Measurements from ENCODE around the gene NUP210L. TPM values are rescaled to one million over a fixed set of nuclear protein-coding genes. Genes with fewer than 3 reads are reported as not detected.

Gene NUP210L
- total RNA-seq, 1 donor from 2014 or later: 2.1 TPM

- Histone ChIP-seq H3K9me3 (no peaks in the 10 kb centered on the region), H3K27me3 (no peaks in the 10 kb centered on the region), H3K27ac (peak overlapping the region; percentile 51), H3K36me3 (peaks cover 54% of the 10 kb centered on the region), H3K4me3 (no peak overlapping the region), H3K4me1 (peaks cover 63% of the 10 kb centered on the region)
- intact Hi-C loops (cut with DNase I): no loop called here
- no peak for TF ChIP-seq CTCF (IDR thresholded peaks at IDR 0.05)
- ATAC-seq (peak; percentile 69), DNase-seq (no peak)
These were observed 21.5 kb upstream of the NUP210L start for GRCh38 chr1:154176337-154176736.

GRCh38 chr1:154174654-154175053 lies 19.8 kb upstream of the NUP210L start:
- ATAC-seq (no peak), DNase-seq (no peak)
- TF ChIP-seq CTCF (IDR thresholded peaks at IDR 0.05): no peak
- Histone ChIP-seq H3K36me3 (peaks cover 71% of the 10 kb centered on the region), H3K4me3 (no peak overlapping the region), H3K9me3 (no peaks in the 10 kb centered on the region), H3K27ac (no peak overlapping the region), H3K27me3 (no peaks in the 10 kb centered on the region), H3K4me1 (peaks cover 46% of the 10 kb centered on the region)
- intact Hi-C loops (cut with DNase I): no loop called here

GRCh38 chr1:154171880-154172279 lies 17.0 kb upstream of the NUP210L start:
- no peak overlapping the region for H3K4me3 ChIP-seq
- no peaks in the 10 kb centered on the region for H3K9me3 ChIP-seq
- DNase-seq (no peak), ATAC-seq (no peak)
- peaks cover 92% of the 10 kb centered on the region for H3K36me3 ChIP-seq
- no peak overlapping the region for H3K27ac ChIP-seq
- intact Hi-C loops (cut with DNase I): no loop called here
- no peaks in the 10 kb centered on the region for H3K27me3 ChIP-seq
- no peak for TF ChIP-seq CTCF (IDR thresholded peaks at IDR 0.05)
- H3K4me1 ChIP-seq: peaks cover 18% of the 10 kb centered on the region

- intact Hi-C loops (cut with DNase I): no loop called here
- no peak for TF ChIP-seq CTCF (IDR thresholded peaks at IDR 0.05)
- Histone ChIP-seq H3K4me1 (peaks cover 11% of the 10 kb centered on the region), H3K27me3 (no peaks in the 10 kb centered on the region), H3K9me3 (no peaks in the 10 kb centered on the region), H3K36me3 (peaks cover 99% of the 10 kb centered on the region), H3K4me3 (no peak overlapping the region), H3K27ac (no peak overlapping the region)
- ATAC-seq: peak; percentile 84
- no peak for DNase-seq
These were observed 16.3 kb upstream of the NUP210L start for GRCh38 chr1:154171223-154171583.

GRCh38 chr1:154170547-154171222 lies 15.8 kb upstream of the NUP210L start:
- no peak overlapping the region for H3K4me3 ChIP-seq
- DNase-seq (no peak), ATAC-seq (peak; percentile 56)
- peaks cover 6% of the 10 kb centered on the region for H3K4me1 ChIP-seq
- peaks cover 99% of the 10 kb centered on the region for H3K36me3 ChIP-seq
- no peaks in the 10 kb centered on the region for H3K27me3 ChIP-seq
- H3K27ac ChIP-seq: no peak overlapping the region
- intact Hi-C loops (cut with DNase I): no loop called here
- H3K9me3 ChIP-seq: no peaks in the 10 kb centered on the region
- TF ChIP-seq CTCF (IDR thresholded peaks at IDR 0.05): no peak

GRCh38 chr1:154167461-154167860 lies 12.6 kb upstream of the NUP210L start:
- ATAC-seq: no peak
- no peak for TF ChIP-seq CTCF (IDR thresholded peaks at IDR 0.05)
- peaks cover 100% of the 10 kb centered on the region for H3K36me3 ChIP-seq

More at GRCh38 chr1:154167461-154167860, 12.6 kb upstream of the NUP210L start:
- intact Hi-C loops (cut with DNase I): no loop called here
- no peak for DNase-seq
- H3K4me1 ChIP-seq: no peaks in the 10 kb centered on the region
- H3K9me3 ChIP-seq: no peaks in the 10 kb centered on the region
- H3K4me3 ChIP-seq: no peak overlapping the region
- H3K27ac ChIP-seq: no peak overlapping the region
- no peaks in the 10 kb centered on the region for H3K27me3 ChIP-seq
